NCI-H1417 treated with DMSO at 0.1 percent for 48 hours (cell line): Measurements from ENCODE around the gene MAP4K4.
"Not testable (repeated sequence)": the region's sequence is repeated elsewhere in the genome, so short reads cannot be mapped to it uniquely, and the experiment has no call there.

ENCODE experiments used
- DNase-seq: peaks from one replicate; lab custom pipeline; 2025; lab: John Stamatoyannopoulos, UW

MAP4K4 gene

GRCh38 chr2:101905746-101906336 lies 208.3 kb downstream of the MAP4K4 start:
- no peak for DNase-seq

GRCh38 chr2:101909760-101910159 lies 212.3 kb downstream of the MAP4K4 start:
- no peak for DNase-seq

GRCh38 chr2:101912545-101912944 lies 215.0 kb downstream of the MAP4K4 start:
- DNase-seq, result no peak

- DNase-seq, result no peak
These were observed 223.9 kb downstream of the MAP4K4 start for GRCh38 chr2:101921319-101921952.

GRCh38 chr2:101921953-101922325 lies 224.4 kb downstream of the MAP4K4 start:
- no peak for DNase-seq

GRCh38 chr2:101924311-101924710 lies 226.8 kb downstream of the MAP4K4 start:
- not testable (repeated sequence) for DNase-seq

- no peak for DNase-seq
These were observed 232.5 kb downstream of the MAP4K4 start for GRCh38 chr2:101930019-101930418.

GRCh38 chr2:101930847-101931246 lies 233.3 kb downstream of the MAP4K4 start:
- DNase-seq, result no peak

GRCh38 chr2:101931402-101931801 lies 233.9 kb downstream of the MAP4K4 start:
- DNase-seq, result no peak

- DNase-seq, result not testable (repeated sequence)
These were observed 238.3 kb downstream of the MAP4K4 start for GRCh38 chr2:101935764-101936163.

- no peak for DNase-seq
These were observed 245.3 kb downstream of the MAP4K4 start for GRCh38 chr2:101942851-101943250.
